Tibial nerve (tissue), 4 donors: ENCODE results near the gene OXCT2. TPM values are rescaled to one million over a fixed set of nuclear protein-coding genes. Genes with fewer than 3 reads are reported as not detected.

Source experiments
- DNase-seq, 2 donors: peaks; one replicate each; pipeline ENCODE4 v3.0.0-alpha.2; 2019; ENCODE audit warnings: low spot score in 2 of 2
- H3K27ac ChIP-seq, 4 donors: fragments of 200-600 bp; sonication (generic) in 3 of 4; one replicate each; pipeline ENCODE4 v1.5.1; 2017 to 2019; ENCODE audit warnings: mild to moderate bottlenecking in 1 of 4
- H3K27me3 ChIP-seq, 2 donors: fragments of 200-600 bp; sonication (generic) in 1 of 2; one replicate each; pipeline versions ENCODE4 v1.5.1 to v1.6.0; 2017 to 2019
- H3K36me3 ChIP-seq, 3 donors: fragments of 200-600 bp; sonication (generic); one replicate each; pipeline ENCODE4 v1.5.1; 2018 to 2019
- H3K4me1 ChIP-seq, 4 donors: fragments of 200-600 bp; sonication (generic) in 3 of 4; one replicate each; pipeline ENCODE4 v1.5.1; 2017 to 2019
- H3K4me3 ChIP-seq, 4 donors: fragments of 200-600 bp; sonication (generic) in 3 of 4; one replicate each; pipeline ENCODE4 v1.5.1; 2017 to 2019; ENCODE audit warnings: mild to moderate bottlenecking in 1 of 4, moderate library complexity in 1 of 4
- H3K9me3 ChIP-seq, 4 donors: fragments of 200-600 bp; sonication (generic) in 3 of 4; one replicate each; pipeline ENCODE4 v1.5.1; 2017 to 2019
- EP300 ChIP-seq, 2 donors: sonication (generic); formaldehyde crosslinking; IDR thresholded peaks; one replicate each; pipeline ENCODE4 v1.6.1; 2017; ENCODE audit warnings: antibody characterized with exemption in 2 of 2, mild to moderate bottlenecking in 1 of 2
- POLR2A ChIP-seq, 2 donors: fragments of 450-650 bp; IDR thresholded peaks; one replicate each; pipeline ENCODE4 v1.6.1; 2017; ENCODE audit warnings: antibody characterized with exemption in 2 of 2, mild to moderate bottlenecking in 2 of 2, moderate library complexity in 2 of 2
- WGBS, 2 donors: methylation state at CpG; one replicate each; pipeline ENCODE4 v1.1.5; 2018; 5-methylcytosine and 5-hydroxymethylcytosine counted together
- total RNA-seq, 4 donors: library from RNA; depleted of rRNA; stranded (reverse); fragments of >200 nt; gene quantifications; one replicate each; pipeline ENCODE4 v1.1.0, GENCODE V29; 2016
- TF ChIP-seq, protein P1 (sequence below), 5 experiments: fragments of 200-600 bp in 3 of 5; fragments of 450-650 bp in 2 of 5; sonication (generic) in 3 of 5; IDR thresholded peaks; one replicate each; pipeline ENCODE4 v1.5.1; 2016 to 2019; ENCODE audit warnings: antibody characterized with exemption in 5 of 5, mild to moderate bottlenecking in 3 of 5, moderate library complexity in 2 of 5

The OXCT2 gene
- total RNA-seq, 4 donors from 2014 or later, result 4.5 to 22.2 (median 8.4) TPM

DNA sequence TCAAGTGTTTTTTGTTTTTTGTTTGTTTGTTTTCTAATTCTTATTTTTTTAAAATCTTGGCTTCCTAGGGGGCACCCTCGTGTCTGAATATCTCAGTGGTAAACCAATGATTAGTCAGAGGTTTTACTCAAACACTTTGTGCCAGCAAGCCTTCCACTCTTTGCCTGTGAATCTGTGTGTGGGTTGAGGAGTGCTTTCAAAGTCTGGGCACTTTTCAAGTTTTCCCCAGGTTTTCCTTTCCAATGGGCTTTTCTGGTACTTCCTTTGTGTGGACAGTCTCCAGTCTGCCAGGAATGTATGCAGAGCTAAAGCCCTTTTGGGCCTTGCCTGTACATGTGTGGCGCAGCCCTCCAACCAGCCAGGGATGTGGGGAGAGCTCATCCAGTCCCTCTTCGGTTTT, 42.1 kb downstream of the OXCT2 start:
- TF ChIP-seq EP300 (IDR thresholded peaks at IDR 0.05), result no peak
- TF ChIP-seq POLR2A (IDR thresholded peaks at IDR 0.05), result no peak
- TF ChIP-seq, protein P1, sequence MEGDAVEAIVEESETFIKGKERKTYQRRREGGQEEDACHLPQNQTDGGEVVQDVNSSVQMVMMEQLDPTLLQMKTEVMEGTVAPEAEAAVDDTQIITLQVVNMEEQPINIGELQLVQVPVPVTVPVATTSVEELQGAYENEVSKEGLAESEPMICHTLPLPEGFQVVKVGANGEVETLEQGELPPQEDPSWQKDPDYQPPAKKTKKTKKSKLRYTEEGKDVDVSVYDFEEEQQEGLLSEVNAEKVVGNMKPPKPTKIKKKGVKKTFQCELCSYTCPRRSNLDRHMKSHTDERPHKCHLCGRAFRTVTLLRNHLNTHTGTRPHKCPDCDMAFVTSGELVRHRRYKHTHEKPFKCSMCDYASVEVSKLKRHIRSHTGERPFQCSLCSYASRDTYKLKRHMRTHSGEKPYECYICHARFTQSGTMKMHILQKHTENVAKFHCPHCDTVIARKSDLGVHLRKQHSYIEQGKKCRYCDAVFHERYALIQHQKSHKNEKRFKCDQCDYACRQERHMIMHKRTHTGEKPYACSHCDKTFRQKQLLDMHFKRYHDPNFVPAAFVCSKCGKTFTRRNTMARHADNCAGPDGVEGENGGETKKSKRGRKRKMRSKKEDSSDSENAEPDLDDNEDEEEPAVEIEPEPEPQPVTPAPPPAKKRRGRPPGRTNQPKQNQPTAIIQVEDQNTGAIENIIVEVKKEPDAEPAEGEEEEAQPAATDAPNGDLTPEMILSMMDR (IDR thresholded peaks at IDR 0.05), result no peak
- H3K4me3 ChIP-seq, result no peak overlapping the region
- no peak for DNase-seq
- peaks cover 0 to 81% of the 10 kb centered on the region in 2 donors for H3K27me3 ChIP-seq
- H3K4me1 ChIP-seq, result no peaks in the 10 kb centered on the region
- H3K36me3 ChIP-seq, result no peaks in the 10 kb centered on the region
- H3K27ac ChIP-seq, result no peak overlapping the region
- 57 to 67% methylated on average over 3 of the region's 3 CpGs for WGBS, 2 donors
- H3K9me3 ChIP-seq, result no peaks in the 10 kb centered on the region

DNA sequence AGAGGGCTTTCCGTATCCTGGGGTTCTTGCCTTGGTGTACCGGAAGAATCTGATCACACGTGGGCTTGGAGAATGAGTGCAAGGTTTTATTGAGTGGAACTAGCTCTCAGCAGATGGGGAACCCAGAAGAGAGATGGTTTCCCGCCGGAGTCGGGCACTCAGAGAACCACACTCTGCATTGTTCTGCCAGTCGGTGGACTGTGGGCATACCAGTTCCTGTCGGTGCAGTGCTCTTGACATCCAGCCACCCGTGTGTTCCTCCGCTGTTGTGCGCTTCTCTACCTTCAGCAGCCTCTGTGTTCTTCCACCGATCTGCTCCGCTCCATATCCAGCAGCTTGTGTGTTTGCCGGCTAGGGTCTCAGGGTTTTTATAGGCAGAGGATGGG, 43.2 kb downstream of the OXCT2 start:
- Histone ChIP-seq H3K36me3 (no peaks in the 10 kb centered on the region), H3K9me3 (no peaks in the 10 kb centered on the region), H3K4me1 (no peaks in the 10 kb centered on the region), H3K27me3 (peaks cover 0 to 70% of the 10 kb centered on the region in 2 donors), H3K27ac (no peak overlapping the region), H3K4me3 (no peak overlapping the region)
- TF ChIP-seq EP300 (IDR thresholded peaks at IDR 0.05) (no peak), POLR2A (IDR thresholded peaks at IDR 0.05) (no peak)
- TF ChIP-seq, protein P1 (IDR thresholded peaks at IDR 0.05), result no peak
- 67 to 74% methylated on average over 14 of the region's 14 CpGs for WGBS, 2 donors
- DNase-seq, result no peak

DNA sequence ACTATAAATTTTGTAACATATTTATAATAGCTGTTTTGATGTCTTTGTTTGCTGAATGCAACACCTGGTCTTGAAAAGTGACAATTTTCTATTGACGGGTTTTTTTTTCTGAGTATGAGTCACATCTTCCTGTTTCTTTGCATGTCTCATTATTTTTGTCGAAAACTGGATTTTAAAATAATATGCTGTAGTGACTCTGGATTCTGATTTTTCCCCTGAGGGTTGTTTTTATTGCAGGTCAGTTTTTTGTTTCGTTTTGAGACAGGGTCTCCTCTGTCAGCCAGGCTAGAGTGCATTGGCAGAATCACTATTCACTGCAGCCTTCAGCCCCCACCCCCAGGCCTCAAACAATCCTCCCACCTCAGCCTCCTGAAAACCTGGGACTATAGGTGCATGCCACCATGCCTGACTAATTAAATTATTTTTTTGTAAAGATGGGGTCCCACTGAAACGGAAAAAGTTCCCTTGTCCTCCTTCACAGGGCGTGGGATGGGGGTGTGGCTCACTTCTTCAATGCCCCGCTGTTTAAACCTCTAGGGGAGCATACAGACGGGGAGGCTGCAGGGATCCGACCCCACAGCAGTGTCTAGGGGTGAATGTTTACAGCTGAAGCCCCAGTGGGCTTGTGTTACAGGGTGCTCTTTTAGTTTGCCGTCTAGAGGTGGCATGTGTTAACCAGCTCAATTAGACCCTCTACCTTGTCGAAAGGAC, 43.8 kb downstream of the OXCT2 start:
- 41 to 50% methylated on average over 10 of the region's 10 CpGs for WGBS, 2 donors
- Histone ChIP-seq H3K27me3 (peaks cover 0 to 65% of the 10 kb centered on the region in 2 donors), H3K36me3 (no peaks in the 10 kb centered on the region), H3K27ac (no peak overlapping the region), H3K9me3 (no peaks in the 10 kb centered on the region), H3K4me3 (no peak overlapping the region), H3K4me1 (no peaks in the 10 kb centered on the region)
- TF ChIP-seq, protein P1 (IDR thresholded peaks at IDR 0.05), result no peak
- TF ChIP-seq EP300 (IDR thresholded peaks at IDR 0.05) (no peak), POLR2A (IDR thresholded peaks at IDR 0.05) (no peak)
- DNase-seq, result no peak

DNA sequence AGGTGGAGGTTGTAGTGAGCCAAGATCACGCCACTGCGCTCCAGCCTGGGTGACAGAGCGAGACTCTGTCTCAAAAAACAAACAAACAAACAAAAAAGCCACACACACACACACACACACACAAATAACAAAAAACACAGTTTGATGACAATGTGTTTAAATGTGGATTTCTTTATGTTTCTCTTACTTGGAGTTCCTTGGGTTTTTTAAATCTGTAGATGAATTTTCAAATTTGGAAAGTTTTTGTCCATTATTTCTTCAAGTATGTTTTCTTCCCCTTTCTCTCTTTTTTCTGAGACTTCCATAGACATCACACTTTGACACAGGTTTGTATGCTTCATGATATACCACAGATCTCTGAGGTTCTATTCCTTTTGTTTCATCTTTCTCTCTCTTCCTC, 44.5 kb downstream of the OXCT2 start:
- WGBS, 2 donors, result 83 to 85% methylated on average over 3 of the region's 3 CpGs
- peaks cover 0 to 57% of the 10 kb centered on the region in 2 donors for H3K27me3 ChIP-seq
- TF ChIP-seq EP300 (IDR thresholded peaks at IDR 0.05) (no peak), POLR2A (IDR thresholded peaks at IDR 0.05) (no peak)
- TF ChIP-seq, protein P1 (IDR thresholded peaks at IDR 0.05), result no peak

DNA sequence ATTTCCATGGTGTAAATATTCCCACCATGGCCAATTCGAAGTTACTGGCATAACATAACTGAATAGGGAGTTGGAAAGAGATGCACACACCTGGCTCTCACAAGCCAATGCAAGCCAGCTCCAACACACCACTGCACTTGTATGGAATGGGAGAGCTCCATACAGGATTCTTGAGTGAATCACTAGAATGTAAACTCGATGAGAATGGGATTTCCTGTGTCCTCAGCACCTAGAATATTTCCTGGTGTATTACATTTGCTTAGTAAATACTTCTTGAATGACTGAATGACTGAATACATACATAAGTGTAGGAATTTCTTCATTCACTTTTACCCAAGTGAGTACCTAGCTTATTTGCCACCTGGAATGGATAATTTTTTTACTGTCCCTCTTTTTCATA, 48.7 kb downstream of the OXCT2 start:
- TF ChIP-seq POLR2A (IDR thresholded peaks at IDR 0.05), result no peak
- Histone ChIP-seq H3K27me3 (peaks cover 0 to 30% of the 10 kb centered on the region in 2 donors), H3K4me1 (peaks cover 0 to 3% (median 0%) of the 10 kb centered on the region in 4 donors), H3K27ac (no peak overlapping the region), H3K36me3 (no peaks in the 10 kb centered on the region), H3K9me3 (no peaks in the 10 kb centered on the region), H3K4me3 (no peak overlapping the region)
- no peak for DNase-seq
- WGBS, 2 donors, result 18 to 31% methylated on average over 2 of the region's 2 CpGs

More for the DNA sequence above, 44.5 kb downstream of the OXCT2 start:
- Histone ChIP-seq H3K4me1 (no peaks in the 10 kb centered on the region), H3K4me3 (no peak overlapping the region), H3K27ac (no peak overlapping the region), H3K9me3 (no peaks in the 10 kb centered on the region), H3K36me3 (no peaks in the 10 kb centered on the region)
- no peak for DNase-seq
